Measurements from ENCODE around the gene KLHDC3.

Gene KLHDC3

GRCh38 chr6:43009124-43009523 is 4.9 kb upstream of the KLHDC3 start:
- TF ChIP-seq ZFX (IDR thresholded peaks at IDR 0.05; ENCODE audit: borderline replicate concordance) (no peak), CTCF (IDR thresholded peaks at IDR 0.05) (peak; percentile 57)
- H3K27ac ChIP-seq = no peak overlapping the region

- TF ChIP-seq CTCF (IDR thresholded peaks at IDR 0.05) (no peak), ZFX (IDR thresholded peaks at IDR 0.05; ENCODE audit: borderline replicate concordance) (no peak)
- H3K27ac ChIP-seq = no peak overlapping the region
Observed at GRCh38 chr6:43011207-43011606, 2.8 kb upstream of the KLHDC3 start.

- no peak for TF ChIP-seq CTCF (IDR thresholded peaks at IDR 0.05)
- TF ChIP-seq ZFX (IDR thresholded peaks at IDR 0.05; ENCODE audit: borderline replicate concordance) = no peak
- H3K27ac ChIP-seq = peak overlapping the region; percentile 72
Observed at GRCh38 chr6:43012364-43012763, 1.7 kb upstream of the KLHDC3 start.

GRCh38 chr6:43013097-43013842 is 779 bp upstream of the KLHDC3 start:
- TF ChIP-seq CTCF (IDR thresholded peaks at IDR 0.05) = no peak
- no peak for TF ChIP-seq ZFX (IDR thresholded peaks at IDR 0.05; ENCODE audit: borderline replicate concordance)
- peak overlapping the region; percentile 72 for H3K27ac ChIP-seq

GRCh38 chr6:43014434-43014909 is 423 bp downstream of the KLHDC3 start:
- H3K27ac ChIP-seq = peak overlapping the region; percentile 72
- TF ChIP-seq CTCF (IDR thresholded peaks at IDR 0.05) = no peak
- TF ChIP-seq ZFX (IDR thresholded peaks at IDR 0.05; ENCODE audit: borderline replicate concordance) = no peak

- TF ChIP-seq CTCF (IDR thresholded peaks at IDR 0.05) (no peak), ZFX (IDR thresholded peaks at IDR 0.05; ENCODE audit: borderline replicate concordance) (no peak)
Observed at GRCh38 chr6:43016176-43016942, 2.3 kb downstream of the KLHDC3 start.

GRCh38 chr6:43016943-43017334 is 2.9 kb downstream of the KLHDC3 start:
- no peak overlapping the region for H3K27ac ChIP-seq
- TF ChIP-seq ZFX (IDR thresholded peaks at IDR 0.05; ENCODE audit: borderline replicate concordance) (no peak), CTCF (IDR thresholded peaks at IDR 0.05) (no peak)

More at GRCh38 chr6:43016176-43016942, 2.3 kb downstream of the KLHDC3 start:
- no peak overlapping the region for H3K27ac ChIP-seq
